Measurements from ENCODE around the gene JAK3.
A peak's percentile ranks its signal among the peaks of the same experiment; 100 is the strongest.

Gene JAK3

DNA sequence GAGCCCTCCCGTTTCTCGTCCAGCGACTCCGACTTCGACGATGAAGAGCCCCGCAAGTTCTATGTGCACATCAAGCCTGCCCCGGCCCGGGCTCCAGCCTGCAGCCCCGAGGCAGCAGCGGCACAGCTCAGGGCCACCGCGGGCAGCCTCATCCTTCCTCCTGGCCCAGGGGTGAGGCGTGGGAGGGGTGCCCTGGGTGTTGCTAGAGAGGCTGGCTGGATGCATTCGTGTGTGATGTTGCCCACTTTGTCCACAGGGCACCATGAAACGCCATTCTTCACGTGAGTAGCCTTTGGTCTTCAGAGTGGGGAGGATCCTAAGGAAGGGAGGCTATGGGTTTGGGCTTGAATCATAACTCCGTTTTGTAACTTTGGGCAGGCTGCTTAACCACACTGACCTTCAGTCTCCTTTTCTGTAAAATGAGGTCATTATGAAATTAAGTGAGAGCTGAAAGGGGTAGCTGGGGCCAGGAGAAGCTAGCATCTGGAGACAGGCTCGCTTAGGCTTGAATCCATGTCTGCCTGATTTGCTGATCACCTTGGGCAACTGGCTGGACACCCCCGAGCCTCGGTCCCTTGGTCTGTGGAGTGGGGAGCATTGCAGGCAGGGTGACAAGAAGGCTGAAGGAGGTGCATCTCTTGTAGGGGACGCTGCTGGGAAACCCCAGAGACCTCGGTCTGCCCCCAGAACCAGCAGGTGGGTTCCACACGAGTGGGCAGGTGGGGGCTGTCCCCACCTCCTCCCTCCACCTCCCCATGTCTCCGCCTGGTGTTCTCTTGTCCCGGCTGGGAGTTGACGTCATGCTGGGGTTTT, 71.6 kb downstream of the JAK3 start:
- DNase-seq, result no peak

GRCh38 chr19:17775245-17775927, 72.4 kb downstream of the JAK3 start:
- peak; percentile 19 for DNase-seq

Data from stimulated activated naive CD4-positive, alpha-beta T cell treated with Interleukin-2 at 50 U/mL for 16 hours (primary cell).